GM12891 (cell line): ENCODE measurements around the gene CHCHD6.

ENCODE experiments used
- DNase-seq: peaks from one replicate; pipeline ENCODE4 v3.0.0; 2011; ENCODE audit warnings: low spot score; ENCODE audit not compliant: insufficient read length
- FAIRE-seq: peaks from 2 replicates; lab custom pipeline; 2011; peaks lifted over from hg19 to GRCh38; lab: Jason Lieb, UNC
- PAX5 ChIP-seq: IDR thresholded peaks from 2 replicates; pipeline ENCODE4 v1.6.1; 2011; ENCODE audit warnings: low read length, moderate library complexity, mild to moderate bottlenecking; ENCODE audit not compliant: insufficient read depth, severe bottlenecking
- POLR2A ChIP-seq: IDR thresholded peaks from 2 replicates; pipeline ENCODE4 v1.6.1; 2011; ENCODE audit warnings: low read depth, low read length, control low read depth
- POLR2AphosphoS5 ChIP-seq: IDR thresholded peaks from 2 replicates; pipeline ENCODE4 v1.6.1; 2011; ENCODE audit warnings: low read depth, low read length, control low read depth
- POU2F2 ChIP-seq: IDR thresholded peaks from 2 replicates; pipeline ENCODE4 v1.6.1; 2011; ENCODE audit warnings: low read depth, mild to moderate bottlenecking, control low read depth, low read length, moderate library complexity
- SPI1 ChIP-seq: IDR thresholded peaks from 2 replicates; pipeline ENCODE4 v1.6.1; 2011; ENCODE audit warnings: low read depth, low read length, control low read depth
- TAF1 ChIP-seq: IDR thresholded peaks from 2 replicates; pipeline ENCODE4 v1.6.1; 2011; ENCODE audit warnings: low read depth, low read length, control low read depth

CHCHD6 gene

DNA sequence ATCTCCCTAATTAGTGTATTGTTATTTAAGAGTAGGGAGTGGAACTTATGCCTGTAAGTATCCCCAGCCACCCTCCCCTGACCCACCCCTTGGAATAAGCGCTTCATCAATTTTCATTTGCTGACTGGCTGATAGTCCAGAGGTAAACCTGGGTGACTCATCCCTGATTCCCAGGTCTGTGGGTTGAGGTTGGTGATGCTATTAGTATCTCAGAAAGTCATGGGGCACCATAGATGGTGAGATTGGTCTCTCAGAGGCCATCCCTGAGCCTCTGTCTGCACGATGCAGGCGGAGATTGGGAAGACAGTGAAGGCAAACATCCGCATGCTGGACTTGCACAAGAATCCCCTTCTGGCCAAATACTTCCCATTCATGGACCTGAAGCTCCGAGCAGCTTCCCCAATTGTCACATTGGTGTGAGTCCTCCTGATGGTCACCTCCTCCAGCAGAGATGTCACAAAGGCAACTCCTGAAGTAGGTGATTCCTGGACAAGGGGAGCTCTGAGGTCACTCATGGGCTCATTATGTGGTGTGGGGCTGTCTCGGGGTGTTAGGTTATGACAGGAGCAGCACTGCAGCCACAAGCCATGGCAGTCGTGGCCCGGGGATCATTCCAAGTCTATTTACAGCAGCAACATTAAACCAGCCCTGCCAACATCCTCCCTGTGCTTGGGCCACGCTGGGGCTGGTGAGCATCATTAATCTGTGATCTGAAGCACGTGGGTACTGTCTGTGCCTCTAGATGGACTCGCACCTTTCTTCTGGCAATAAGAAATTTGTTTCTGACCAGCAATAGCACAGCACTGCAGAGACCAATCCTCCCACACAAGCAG, 42.3 kb upstream of the CHCHD6 start:
- DNase-seq (no peak), FAIRE-seq (no peak)
- no peak for TF ChIP-seq POLR2AphosphoS5
- TF ChIP-seq POLR2A: no peak
- TF ChIP-seq PAX5: no peak
- TF ChIP-seq SPI1: no peak
- no peak for TF ChIP-seq TAF1

DNA sequence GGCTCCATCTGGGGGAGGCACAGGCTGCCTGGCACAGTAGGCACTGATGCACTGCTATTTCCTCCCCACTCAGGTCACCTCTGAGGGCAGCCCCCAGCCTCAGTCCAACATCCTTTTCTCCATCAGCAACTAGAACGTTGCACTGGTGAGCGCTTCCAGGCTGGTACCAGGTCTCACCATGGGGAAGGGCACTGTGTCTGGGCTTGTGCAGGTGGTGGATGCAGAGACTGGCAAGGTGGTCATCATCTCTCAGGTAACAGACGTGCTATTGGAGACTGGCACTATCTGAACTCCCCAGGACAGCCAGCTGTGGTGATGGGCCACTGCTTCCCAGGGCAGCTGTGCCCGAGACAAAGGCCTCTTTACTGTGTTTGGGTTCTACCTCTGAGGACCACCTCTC, 40.8 kb upstream of the CHCHD6 start:
- DNase-seq: no peak
- FAIRE-seq: no peak
- no peak for TF ChIP-seq TAF1
- TF ChIP-seq POU2F2: no peak
- no peak for TF ChIP-seq POLR2A
- TF ChIP-seq PAX5: no peak
- TF ChIP-seq POLR2AphosphoS5: no peak
- no peak for TF ChIP-seq SPI1

GRCh38 chr3:126663750-126664149, 40.3 kb upstream of the CHCHD6 start:
- no peak for FAIRE-seq
- no peak for DNase-seq
- no peak for TF ChIP-seq POLR2AphosphoS5
- TF ChIP-seq SPI1: no peak
- TF ChIP-seq POU2F2: no peak
- TF ChIP-seq TAF1: no peak
- TF ChIP-seq POLR2A: no peak
- no peak for TF ChIP-seq PAX5

GRCh38 chr3:126664591-126665214, 39.3 kb upstream of the CHCHD6 start:
- FAIRE-seq (no peak), DNase-seq (no peak)
- no peak for TF ChIP-seq POLR2A
- TF ChIP-seq SPI1: no peak

GRCh38 chr3:126665221-126665936, 38.7 kb upstream of the CHCHD6 start:
- DNase-seq: no peak
- TF ChIP-seq SPI1: no peak
- TF ChIP-seq POU2F2: no peak
- TF ChIP-seq TAF1: no peak
- FAIRE-seq: no peak

DNA sequence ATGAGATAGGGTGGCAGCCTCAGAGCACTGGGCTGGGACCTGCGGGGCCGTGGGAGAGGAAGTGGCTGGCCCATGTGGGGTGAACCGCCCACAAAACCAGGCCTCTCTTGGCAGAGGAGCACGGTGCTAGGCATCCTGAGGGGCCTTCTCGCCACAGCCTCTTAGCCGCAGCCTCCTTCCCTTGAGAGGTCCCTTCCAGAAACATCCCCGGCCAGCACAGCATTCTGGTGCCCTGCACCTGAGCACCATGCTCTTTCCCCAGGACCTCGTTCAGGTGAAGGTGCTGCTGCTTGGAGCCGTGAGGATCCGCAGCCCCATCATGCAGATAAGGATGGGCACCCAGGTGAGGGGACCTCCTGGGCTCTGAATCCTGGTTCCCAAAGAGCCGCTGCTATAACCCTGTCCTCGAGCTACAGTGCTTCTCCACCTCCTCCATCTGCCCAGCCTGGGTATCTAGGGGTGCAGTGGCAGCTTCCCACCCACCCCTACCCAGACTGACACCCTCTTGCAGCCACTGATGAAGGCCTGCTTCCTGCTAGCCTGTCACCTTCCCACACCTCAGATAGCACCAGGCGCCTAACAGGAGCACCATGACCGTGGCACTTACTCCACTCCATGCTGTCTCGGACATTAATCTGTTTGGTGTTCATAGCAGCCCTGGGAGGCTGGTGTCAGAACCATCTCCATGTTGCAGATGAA, 37.9 kb upstream of the CHCHD6 start:
- FAIRE-seq (no peak), DNase-seq (no peak)
- TF ChIP-seq SPI1: no peak
- TF ChIP-seq POLR2AphosphoS5: no peak
- TF ChIP-seq TAF1: no peak
- TF ChIP-seq PAX5: no peak
- TF ChIP-seq POU2F2: no peak
- no peak for TF ChIP-seq POLR2A

DNA sequence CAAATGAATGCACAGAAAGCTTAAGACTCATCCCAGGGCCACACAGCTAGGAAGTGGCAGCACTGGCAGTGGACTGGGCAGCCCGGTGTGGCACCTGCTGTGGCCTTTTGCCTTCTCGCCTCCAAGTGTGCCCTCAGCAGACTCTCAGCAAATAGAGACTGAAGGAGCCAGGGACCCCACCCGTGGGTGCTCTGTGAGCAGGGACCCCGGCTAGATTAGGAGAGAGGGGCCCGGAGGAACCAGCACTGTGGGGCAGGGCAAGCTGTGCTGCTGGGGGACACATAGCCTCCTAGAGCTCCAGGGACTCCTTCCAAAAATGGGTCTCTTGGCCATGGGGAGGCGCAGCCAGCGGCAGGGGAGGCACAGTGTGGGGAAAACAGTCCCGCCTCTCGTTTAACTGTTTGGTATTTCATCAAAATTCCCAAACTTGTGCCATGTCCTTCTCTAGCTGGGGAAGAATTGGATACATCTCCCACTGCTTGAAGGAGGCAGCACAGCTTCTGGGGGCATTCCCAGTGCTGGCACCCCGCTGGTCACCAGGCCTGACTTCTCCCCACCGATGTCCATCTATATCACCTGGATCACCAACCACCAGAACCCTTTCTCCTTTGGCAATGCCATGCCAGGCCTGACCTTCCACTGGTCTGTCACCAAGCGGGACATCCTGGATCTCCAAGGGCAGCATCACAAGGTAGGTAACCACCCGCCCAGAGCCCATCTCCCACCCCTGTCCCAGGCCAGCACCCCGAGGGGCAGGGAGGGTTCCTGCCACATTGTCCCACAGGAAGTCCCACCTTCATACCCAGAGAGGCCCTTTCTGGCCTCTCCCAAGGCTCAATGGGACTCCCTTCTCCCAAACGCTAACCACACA, 37.1 kb upstream of the CHCHD6 start:
- DNase-seq: no peak
- FAIRE-seq: no peak
- TF ChIP-seq PAX5 (no peak), POLR2AphosphoS5 (no peak), POU2F2 (no peak), TAF1 (no peak), POLR2A (no peak), SPI1 (no peak)

DNA sequence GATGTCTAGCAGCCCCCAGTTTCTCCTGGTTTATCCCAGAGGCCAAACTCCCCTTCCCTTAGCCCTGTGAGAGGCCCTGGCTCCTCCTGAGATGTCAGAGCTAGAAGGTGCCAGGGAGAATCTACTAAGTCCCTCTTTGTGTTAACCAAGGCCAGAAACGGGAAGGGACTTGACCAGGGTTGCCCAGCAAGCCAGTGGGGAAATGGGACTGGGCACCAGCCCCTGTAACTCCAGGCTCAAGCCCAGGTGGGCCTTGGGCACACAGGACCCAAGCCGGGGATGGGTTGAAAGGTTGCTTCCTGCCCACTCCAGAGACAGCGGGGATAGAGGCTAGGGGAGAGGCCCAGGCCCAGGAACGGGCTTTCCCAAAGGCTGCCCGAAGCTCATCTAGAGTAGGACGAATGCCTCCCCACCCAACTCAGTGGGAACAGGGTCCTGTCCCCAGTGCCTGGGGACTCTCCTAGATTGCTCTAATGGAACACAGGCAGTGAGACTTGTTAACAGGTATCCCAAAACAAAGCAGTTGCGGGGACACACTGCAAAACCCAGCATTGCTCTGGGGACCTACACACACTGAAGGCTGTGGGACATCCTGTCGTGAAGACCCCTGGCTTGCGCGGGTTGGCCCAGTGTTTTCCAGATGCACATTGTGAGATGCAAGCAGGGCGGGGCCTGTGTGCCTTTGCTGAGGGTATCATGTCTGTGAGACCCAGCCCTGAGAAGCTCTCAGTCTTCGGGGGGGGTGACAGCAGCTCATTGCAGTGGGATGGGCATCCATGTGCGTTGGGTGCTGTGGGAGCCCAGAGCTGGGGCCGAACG, 36.2 kb upstream of the CHCHD6 start:
- FAIRE-seq: no peak
- no peak for TF ChIP-seq POLR2A
- TF ChIP-seq POU2F2: no peak
- TF ChIP-seq POLR2AphosphoS5: no peak
- no peak for TF ChIP-seq PAX5
- no peak for TF ChIP-seq SPI1
- TF ChIP-seq TAF1: no peak
- no peak for DNase-seq
